ENCODE data around the gene LRATD1. TPM values are rescaled to one million over a fixed set of nuclear protein-coding genes. Genes with fewer than 3 reads are reported as not detected.

LRATD1 gene
- total RNA-seq, 1 donor from 2014 or later, result 21.6 TPM

- DNase-seq (ENCODE audit: extremely low spot score, unreplicated experiment), result no peak
- Mint-ChIP-seq H3K4me1 (ENCODE audit: unreplicated experiment) (no peaks in the 10 kb centered on the region), H3K4me3 (no peak overlapping the region), H3K27ac (no peak overlapping the region), H3K27me3 (no peaks in the 10 kb centered on the region), H3K9me3 (no peaks in the 10 kb centered on the region), H3K36me3 (no peaks in the 10 kb centered on the region)
- TF ChIP-seq CTCF (conservative IDR thresholded peaks at IDR 0.05), result no peak
Measured at GRCh38 chr2:14661163-14661562, 28.6 kb downstream of the LRATD1 start.

- H3K4me3 Mint-ChIP-seq, result no peak overlapping the region
- DNase-seq (ENCODE audit: extremely low spot score, unreplicated experiment), result no peak
- H3K9me3 Mint-ChIP-seq, result no peaks in the 10 kb centered on the region
- H3K36me3 Mint-ChIP-seq, result no peaks in the 10 kb centered on the region
- H3K27ac Mint-ChIP-seq, result no peak overlapping the region
- H3K27me3 Mint-ChIP-seq, result no peaks in the 10 kb centered on the region
- H3K4me1 Mint-ChIP-seq (ENCODE audit: unreplicated experiment), result no peaks in the 10 kb centered on the region
- no peak for TF ChIP-seq CTCF (conservative IDR thresholded peaks at IDR 0.05)
Measured at GRCh38 chr2:14673351-14673875, 40.9 kb downstream of the LRATD1 start.

GRCh38 chr2:14675489-14675888 is 43.0 kb downstream of the LRATD1 start:
- no peak for TF ChIP-seq CTCF (conservative IDR thresholded peaks at IDR 0.05)
- no peaks in the 10 kb centered on the region for H3K4me1 Mint-ChIP-seq (ENCODE audit: unreplicated experiment)
- H3K9me3 Mint-ChIP-seq, result no peaks in the 10 kb centered on the region
- H3K36me3 Mint-ChIP-seq, result no peaks in the 10 kb centered on the region
- no peak overlapping the region for H3K27ac Mint-ChIP-seq
- no peak for DNase-seq (ENCODE audit: extremely low spot score, unreplicated experiment)
- H3K4me3 Mint-ChIP-seq, result no peak overlapping the region
- H3K27me3 Mint-ChIP-seq, result peaks cover 2% of the 10 kb centered on the region

GRCh38 chr2:14676371-14676770 is 43.9 kb downstream of the LRATD1 start:
- Mint-ChIP-seq H3K27ac (no peak overlapping the region), H3K9me3 (no peaks in the 10 kb centered on the region), H3K4me1 (ENCODE audit: unreplicated experiment) (no peaks in the 10 kb centered on the region), H3K36me3 (no peaks in the 10 kb centered on the region), H3K27me3 (peaks cover 2% of the 10 kb centered on the region), H3K4me3 (no peak overlapping the region)
- DNase-seq (ENCODE audit: extremely low spot score, unreplicated experiment), result no peak
- no peak for TF ChIP-seq CTCF (conservative IDR thresholded peaks at IDR 0.05)

GRCh38 chr2:14677039-14677438 is 44.5 kb downstream of the LRATD1 start:
- Mint-ChIP-seq H3K27me3 (peaks cover 2% of the 10 kb centered on the region), H3K4me1 (ENCODE audit: unreplicated experiment) (no peaks in the 10 kb centered on the region), H3K4me3 (no peak overlapping the region), H3K36me3 (no peaks in the 10 kb centered on the region), H3K27ac (no peak overlapping the region), H3K9me3 (no peaks in the 10 kb centered on the region)
- TF ChIP-seq CTCF (conservative IDR thresholded peaks at IDR 0.05), result no peak
- DNase-seq (ENCODE audit: extremely low spot score, unreplicated experiment), result no peak

GRCh38 chr2:14678761-14679160 is 46.2 kb downstream of the LRATD1 start:
- Mint-ChIP-seq H3K4me1 (ENCODE audit: unreplicated experiment) (no peaks in the 10 kb centered on the region), H3K36me3 (no peaks in the 10 kb centered on the region), H3K27me3 (peaks cover 2% of the 10 kb centered on the region), H3K27ac (no peak overlapping the region), H3K4me3 (no peak overlapping the region), H3K9me3 (no peaks in the 10 kb centered on the region)
- no peak for TF ChIP-seq CTCF (conservative IDR thresholded peaks at IDR 0.05)
- DNase-seq (ENCODE audit: extremely low spot score, unreplicated experiment), result no peak

Data from type B pancreatic cell (in vitro differentiated cells).